ENCODE results near the gene CENPM. TPM values are rescaled to one million over a fixed set of nuclear protein-coding genes. Genes with fewer than 3 reads are reported as not detected.

CENPM gene
- 5.3 TPM for polyA plus RNA-seq (ENCODE audit: insufficient read length)

GRCh38 chr22:41946629-41947423 is at the start of gene CENPM:
Gene CENPM, minus strand, starts transcription at chr22:41947152. Its CDS starts 76 bp downstream, at chr22:41947076.
- DNase-seq (ENCODE audit: low read depth) = peak; percentile 78

DNA sequence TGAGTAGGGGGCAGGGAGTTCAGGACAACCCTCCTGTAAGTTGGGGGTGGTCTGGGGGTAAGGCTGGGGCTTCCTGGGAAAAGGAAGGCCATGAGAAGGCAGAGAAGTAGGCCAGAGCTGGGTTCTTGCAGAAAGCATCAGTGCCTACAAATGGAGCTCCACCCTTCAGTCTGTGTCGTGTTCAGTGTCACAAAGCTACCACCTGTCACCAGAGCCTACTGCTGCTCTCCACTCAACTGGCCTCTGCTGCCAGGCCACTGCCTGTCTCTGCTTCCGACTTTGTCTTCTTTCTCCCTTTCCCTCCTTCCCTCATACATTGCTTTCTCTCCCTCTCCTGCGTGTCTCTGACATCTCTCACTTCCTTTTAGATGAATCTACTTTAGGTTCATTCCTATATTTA is 48.3 kb upstream of the CENPM start:
- no peak for DNase-seq (ENCODE audit: low read depth)

DNA sequence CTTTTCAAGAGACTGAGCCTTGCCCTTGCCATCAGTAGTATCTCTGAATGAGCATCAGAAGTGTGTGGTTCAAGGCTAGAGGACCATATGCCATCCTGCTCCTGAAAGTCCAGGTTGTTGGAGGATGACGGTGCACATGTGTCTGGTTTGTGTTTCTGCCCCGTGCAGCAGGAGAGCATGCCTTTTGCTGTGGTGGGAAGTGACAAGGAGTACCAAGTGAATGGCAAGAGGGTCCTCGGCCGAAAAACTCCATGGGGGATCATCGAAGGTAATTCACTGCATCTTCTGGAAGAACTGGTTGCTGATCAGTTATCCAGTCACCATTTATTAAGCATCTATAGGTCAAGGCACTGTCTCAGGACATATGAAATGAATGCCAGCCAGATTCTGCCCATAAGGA is 45.5 kb upstream of the CENPM start:
- no peak for DNase-seq (ENCODE audit: low read depth)

DNA sequence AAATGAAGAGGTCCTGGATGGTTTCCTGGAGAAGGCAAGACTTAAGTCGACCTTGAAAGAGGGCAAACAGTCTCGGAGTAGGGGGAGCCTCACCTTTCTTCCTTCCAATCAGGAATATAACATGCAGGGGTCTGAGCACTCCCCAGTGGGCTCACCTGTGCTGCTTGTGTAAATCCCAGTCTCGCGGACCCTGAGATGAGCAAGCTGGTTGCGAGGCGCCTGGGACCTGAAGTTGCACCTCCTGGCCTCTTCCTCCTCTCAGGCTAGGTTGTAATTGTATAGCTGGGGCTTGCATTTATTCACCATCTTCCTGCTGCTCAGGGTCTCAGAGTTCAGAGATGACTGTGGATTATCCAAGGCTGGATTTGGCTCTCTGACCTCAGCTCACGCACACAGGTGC is 44.2 kb upstream of the CENPM start:
- DNase-seq (ENCODE audit: low read depth) = no peak

- DNase-seq (ENCODE audit: low read depth) = no peak
Measured at GRCh38 chr22:41989246-41989645, 42.3 kb upstream of the CENPM start.

GRCh38 chr22:41987276-41987675 is 40.3 kb upstream of the CENPM start:
- no peak for DNase-seq (ENCODE audit: low read depth)

DNA sequence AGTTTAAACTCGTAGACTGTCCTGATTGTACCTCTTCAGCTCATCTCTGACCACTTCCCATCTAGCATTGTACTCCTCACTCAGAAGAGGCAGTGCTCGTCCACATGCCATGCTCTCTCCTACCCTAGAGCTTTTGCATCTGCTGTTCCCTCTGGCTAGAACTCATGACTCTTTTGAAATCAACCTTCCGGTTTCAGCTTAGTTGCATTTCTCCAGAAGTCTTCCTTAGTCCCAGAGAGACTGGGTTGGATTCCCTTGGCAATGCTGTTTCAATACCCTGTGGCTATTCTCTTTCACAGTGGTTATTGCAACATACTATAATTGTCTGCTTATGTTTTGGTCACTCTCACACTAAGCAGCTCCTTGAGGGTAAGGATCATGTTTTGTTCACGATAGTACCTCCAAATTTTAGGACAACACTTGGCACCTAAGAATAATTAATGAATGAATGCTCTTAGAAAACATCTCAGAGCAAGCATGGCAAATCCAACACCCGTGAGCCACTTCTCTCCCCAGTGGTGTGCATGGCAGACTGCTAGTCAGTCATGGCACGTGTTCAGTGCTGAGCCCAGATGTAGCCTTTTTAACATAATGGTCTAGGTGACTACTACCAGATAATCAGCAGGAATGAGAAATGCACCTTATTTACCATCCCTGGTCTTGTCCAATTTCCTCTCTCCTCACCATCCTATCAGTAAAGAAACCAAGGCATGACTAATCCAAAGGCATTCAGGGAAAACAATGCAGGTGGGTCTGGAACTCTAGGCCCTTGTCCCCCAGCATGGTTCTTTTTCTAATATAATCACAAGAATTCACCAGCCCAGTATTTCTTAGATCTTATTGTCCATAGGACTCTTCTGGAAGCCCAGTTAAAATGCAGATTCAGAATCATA is 36.8 kb upstream of the CENPM start:
- no peak for DNase-seq (ENCODE audit: low read depth)

- DNase-seq (ENCODE audit: low read depth) = no peak
Measured at GRCh38 chr22:41982865-41983264, 35.9 kb upstream of the CENPM start.

DNA sequence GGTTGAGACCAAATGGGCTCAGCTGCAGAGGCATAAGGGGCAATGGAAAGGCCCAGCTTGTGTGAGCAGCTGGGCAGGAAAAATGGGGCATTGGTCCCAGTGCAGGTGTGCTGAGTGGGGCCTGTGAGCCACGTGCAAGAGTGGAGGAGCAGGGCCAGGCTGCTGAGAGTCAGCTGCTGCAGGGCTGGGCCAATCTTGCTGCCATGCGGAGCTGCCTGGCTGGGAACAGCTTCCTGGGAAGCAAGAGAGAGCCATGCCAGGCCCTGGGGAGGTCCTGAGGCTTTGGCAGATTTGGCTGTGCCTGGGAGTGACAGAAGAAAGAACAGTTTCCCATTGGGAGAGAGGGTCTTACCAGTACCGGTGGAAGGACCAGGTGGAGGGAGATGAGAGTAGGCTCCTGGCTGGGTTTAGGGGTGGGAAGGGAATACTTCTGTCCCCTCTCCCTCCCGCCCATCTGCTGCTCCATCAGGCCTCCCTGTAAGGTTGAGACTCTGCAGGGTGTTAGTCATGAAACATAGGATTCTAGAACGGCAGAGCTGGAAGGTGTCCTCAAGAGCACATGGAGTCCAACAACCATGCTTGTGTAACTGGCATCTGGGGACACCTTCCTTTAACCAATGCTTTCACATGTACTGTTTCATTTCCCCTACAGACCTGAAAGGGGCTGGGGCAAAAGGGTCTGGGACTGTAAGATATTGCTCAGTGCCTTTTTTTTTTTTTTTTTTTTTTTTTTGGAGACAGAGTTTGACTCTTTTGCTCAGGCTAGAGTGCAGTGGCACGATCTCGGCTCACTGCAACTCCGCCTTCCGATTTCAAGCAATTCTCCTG is 32.7 kb upstream of the CENPM start:
- no peak for DNase-seq (ENCODE audit: low read depth)

DNA sequence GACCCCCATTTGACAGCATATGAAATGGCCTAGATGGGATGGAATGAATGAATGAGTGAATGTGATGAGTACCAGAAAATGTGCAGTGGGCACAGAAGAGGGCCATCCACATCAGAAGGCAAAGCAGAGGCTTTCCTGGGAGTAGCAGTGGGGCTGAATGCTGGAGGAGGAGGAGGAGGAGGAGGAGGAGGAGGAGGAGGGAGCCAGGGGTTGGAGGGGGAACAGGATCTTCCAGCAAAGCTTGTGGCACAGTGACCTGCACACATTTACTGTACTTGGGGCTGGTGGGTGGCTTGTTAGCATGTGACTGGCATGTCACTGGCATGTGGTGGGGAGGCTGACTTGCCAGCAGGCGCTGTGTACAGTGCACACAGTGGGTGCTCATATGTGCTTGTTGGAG is 31.8 kb upstream of the CENPM start:
- DNase-seq (ENCODE audit: low read depth) = no peak

DNA sequence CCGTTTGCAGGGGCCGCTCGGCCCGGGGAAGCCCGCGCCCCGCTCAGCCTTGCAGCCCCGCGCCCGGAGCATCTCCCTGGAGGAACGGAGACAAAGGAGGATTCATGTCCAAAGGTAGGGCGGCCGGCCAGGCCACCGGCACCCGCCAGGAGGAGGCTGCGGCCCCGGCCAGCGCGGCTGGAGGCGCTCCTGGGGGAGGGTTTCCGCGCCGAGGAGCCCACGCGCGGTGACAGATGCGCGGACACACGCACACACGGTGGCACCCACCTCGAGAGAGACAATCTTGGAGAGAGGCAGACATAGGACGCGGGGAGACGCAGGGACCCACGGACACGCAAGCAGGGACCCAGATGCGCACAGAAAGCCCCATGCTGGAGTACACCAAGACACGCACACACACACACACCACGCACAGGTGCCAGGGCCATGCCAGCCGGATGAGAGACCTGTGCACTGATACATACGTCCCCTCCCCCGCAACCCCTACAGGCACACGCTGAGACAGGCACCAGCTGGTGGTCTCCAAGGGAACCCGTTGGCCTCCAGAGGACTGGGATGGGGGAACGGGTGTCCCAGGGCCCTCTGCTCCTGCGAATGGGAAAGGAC is 30.1 kb upstream of the CENPM start:
- DNase-seq (ENCODE audit: low read depth) = no peak

GRCh38 chr22:41976070-41976901 is 29.3 kb upstream of the CENPM start:
- DNase-seq (ENCODE audit: low read depth) = no peak

DNA sequence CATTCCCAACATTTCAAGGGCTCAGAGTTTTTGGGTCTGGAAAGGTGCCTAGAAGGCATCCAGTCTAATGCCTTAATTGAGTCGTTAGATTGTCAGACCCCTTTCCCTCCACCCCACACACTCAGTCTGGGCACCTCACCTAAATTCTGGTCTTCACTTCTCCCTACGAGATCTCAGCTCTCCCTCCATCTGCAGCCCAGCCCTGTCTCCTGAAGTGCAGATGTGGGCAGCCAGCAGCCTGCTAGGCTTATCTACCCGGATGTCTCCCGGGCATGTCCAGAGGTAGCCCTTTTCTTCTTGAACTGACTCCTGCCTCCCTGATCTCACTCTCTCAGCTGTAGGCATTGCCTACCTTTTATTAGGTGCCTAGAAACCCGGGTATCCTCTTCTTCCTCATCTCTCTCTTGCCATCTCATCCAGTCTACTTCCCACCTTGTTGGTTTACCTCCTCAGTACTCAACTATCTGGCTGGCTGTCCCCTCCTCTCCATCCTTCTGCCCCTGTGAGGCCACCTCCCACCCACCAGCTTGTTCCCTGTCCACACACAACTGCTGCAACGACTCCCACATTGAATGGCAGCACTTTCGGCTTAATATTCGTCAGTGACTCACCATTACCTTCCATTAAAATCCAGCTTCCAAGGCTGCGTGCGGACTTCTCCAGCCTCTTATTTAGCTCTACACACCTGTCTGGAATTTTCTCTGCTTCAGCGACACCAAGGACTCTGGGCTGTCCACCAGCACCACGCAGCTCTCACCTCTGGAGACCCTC is 28.5 kb upstream of the CENPM start:
- no peak for DNase-seq (ENCODE audit: low read depth)

- no peak for DNase-seq (ENCODE audit: low read depth)
Measured at GRCh38 chr22:41974691-41975290, 27.8 kb upstream of the CENPM start.

GRCh38 chr22:41971431-41971830 is 24.5 kb upstream of the CENPM start:
- no peak for DNase-seq (ENCODE audit: low read depth)

DNA sequence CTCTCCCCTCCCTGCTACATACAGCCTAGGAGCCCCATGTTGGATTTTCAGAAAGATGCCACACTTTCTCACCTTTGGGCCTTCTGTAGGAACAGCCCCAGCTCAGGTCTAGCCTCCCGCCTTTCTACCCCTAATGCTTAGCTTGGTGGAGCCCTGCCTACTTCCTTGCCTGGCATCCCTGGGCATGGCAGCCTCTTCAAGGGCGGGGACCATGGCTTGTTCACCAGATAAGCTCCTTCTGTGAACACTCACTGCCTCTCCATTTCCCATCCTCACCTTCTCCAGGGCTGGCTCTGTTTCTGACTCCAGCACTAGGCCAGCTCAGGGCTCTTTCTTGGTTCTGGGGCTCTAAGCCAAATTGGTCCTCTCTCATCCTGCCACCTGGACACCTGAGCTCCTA is 23.6 kb upstream of the CENPM start:
- no peak for DNase-seq (ENCODE audit: low read depth)

- DNase-seq (ENCODE audit: low read depth) = no peak
Measured at GRCh38 chr22:41969110-41969646, 22.2 kb upstream of the CENPM start, which contains the start of gene SEPTIN3. Gene SEPTIN3, plus strand, starts transcription at chr22:41969443. Its CDS starts 2,050 bp downstream, at chr22:41971493.

- DNase-seq (ENCODE audit: low read depth) = no peak
Measured at GRCh38 chr22:41968601-41969000, 21.6 kb upstream of the CENPM start.

Data from forelimb muscle (tissue), 1 donor.